ENCODE results near the gene MAP3K2. TPM values are rescaled to one million over a fixed set of nuclear protein-coding genes. Genes with fewer than 3 reads are reported as not detected.
A peak's percentile ranks its signal among the peaks of the same experiment; 100 is the strongest.

MAP3K2 gene
- total RNA-seq, 2 experiments from 2014 or later: 103 to 105 TPM

- intact Hi-C loops (cut with DNase I, micrococcal nuclease): loop anchor here (2.0 to 10.0 kb wide), 3 partner anchors 25 to 329 kb away; no protein-coding TSS in a partner anchor
- H3K4me1 ChIP-seq (ENCODE audit: insufficient read depth, low read length): peaks cover 28% of the 10 kb centered on the region
- DNase-seq: no peak
- H3K27me3 ChIP-seq (ENCODE audit: control insufficient read depth in 1 of 2, insufficient read depth in 2 of 2, low read length in 2 of 2): no peaks in the 10 kb centered on the region
- H3K9me3 ChIP-seq (ENCODE audit: control insufficient read depth in 1 of 2, insufficient read depth in 1 of 2, low read length in 2 of 2): no peaks in the 10 kb centered on the region
- TF ChIP-seq CTCF (IDR thresholded peaks at IDR 0.05): no peak
- peaks cover 3% of the 10 kb centered on the region for H3K9me3 Mint-ChIP-seq
- ChIA-PET CTCF (interaction anchor here (0.9 kb wide), 1 partner anchor 28 kb away, joined by 3 read pairs; no protein-coding TSS in a partner anchor), POLR2A (interaction anchor here (3.3 kb wide), 1 partner anchor 25 kb away, joined by 20 read pairs; the partner anchor contains the start of gene MAP3K2)
- H3K36me3 ChIP-seq (ENCODE audit: insufficient read depth, low read length): no peaks in the 10 kb centered on the region
- no peaks in the 10 kb centered on the region for H3K36me3 Mint-ChIP-seq (ENCODE audit: low read depth)
- no peaks in the 10 kb centered on the region for H3K27me3 Mint-ChIP-seq
- peak overlapping the region; percentile 43 for H3K4me3 Mint-ChIP-seq
- no peak overlapping the region for H3K27ac Mint-ChIP-seq
- no peak overlapping the region for H3K27ac ChIP-seq (ENCODE audit: low read depth in 1 of 2, low read length in 2 of 2)
- no peak overlapping the region for H3K4me3 ChIP-seq (ENCODE audit: low read length)
- ATAC-seq (ENCODE audit: poor library complexity): no peak
- H3K4me1 Mint-ChIP-seq (ENCODE audit: low read depth): peaks cover 28% of the 10 kb centered on the region
Observed at GRCh38 chr2:127413782-127414637, 26.2 kb upstream of the MAP3K2 start.

GRCh38 chr2:127413200-127413599 is 25.4 kb upstream of the MAP3K2 start:
- no peak overlapping the region for H3K27ac ChIP-seq (ENCODE audit: low read depth in 1 of 2, low read length in 2 of 2)
- DNase-seq (no peak), ATAC-seq (ENCODE audit: poor library complexity) (no peak)
- no peaks in the 10 kb centered on the region for H3K27me3 ChIP-seq (ENCODE audit: control insufficient read depth in 1 of 2, insufficient read depth in 2 of 2, low read length in 2 of 2)
- no peak for TF ChIP-seq CTCF (IDR thresholded peaks at IDR 0.05)
- H3K27ac Mint-ChIP-seq: no peak overlapping the region
- intact Hi-C loops (cut with DNase I, micrococcal nuclease): loop anchor here (10.0 kb wide), 2 partner anchors 88 to 328 kb away; no protein-coding TSS in a partner anchor
- no peaks in the 10 kb centered on the region for H3K36me3 ChIP-seq (ENCODE audit: insufficient read depth, low read length)
- no peaks in the 10 kb centered on the region for H3K27me3 Mint-ChIP-seq
- H3K4me1 ChIP-seq (ENCODE audit: insufficient read depth, low read length): peaks cover 36% of the 10 kb centered on the region
- POLR2A ChIA-PET: no interaction called here
- peak overlapping the region; percentile 7 for H3K4me3 Mint-ChIP-seq
- CTCF ChIA-PET: interaction anchor here (0.9 to 1.2 kb wide), 2 partner anchors 28 to 98 kb away, joined by 3 read pairs; no protein-coding TSS in a partner anchor
- H3K4me1 Mint-ChIP-seq (ENCODE audit: low read depth): peaks cover 28% of the 10 kb centered on the region
- H3K36me3 Mint-ChIP-seq (ENCODE audit: low read depth): no peaks in the 10 kb centered on the region
- no peak overlapping the region for H3K4me3 ChIP-seq (ENCODE audit: low read length)
- peaks cover 3% of the 10 kb centered on the region for H3K9me3 Mint-ChIP-seq
- H3K9me3 ChIP-seq (ENCODE audit: control insufficient read depth in 1 of 2, insufficient read depth in 1 of 2, low read length in 2 of 2): no peaks in the 10 kb centered on the region

GRCh38 chr2:127411653-127412369 is 24.0 kb upstream of the MAP3K2 start:
- H3K27me3 ChIP-seq (ENCODE audit: control insufficient read depth in 1 of 2, insufficient read depth in 2 of 2, low read length in 2 of 2): no peaks in the 10 kb centered on the region
- Mint-ChIP-seq H3K4me3 (peak overlapping the region; percentile 63), H3K27ac (peak overlapping the region; percentile 21), H3K9me3 (peaks cover 3% of the 10 kb centered on the region), H3K36me3 (ENCODE audit: low read depth) (no peaks in the 10 kb centered on the region), H3K4me1 (ENCODE audit: low read depth) (peaks cover 26% of the 10 kb centered on the region), H3K27me3 (no peaks in the 10 kb centered on the region)
- no peak overlapping the region for H3K4me3 ChIP-seq (ENCODE audit: low read length)
- intact Hi-C loops (cut with DNase I, micrococcal nuclease): loop anchor here (10.0 kb wide), 2 partner anchors 87 to 327 kb away; no protein-coding TSS in a partner anchor
- ChIA-PET CTCF (interaction anchor here (1.2 kb wide), 1 partner anchor 100 kb away, joined by 3 read pairs; no protein-coding TSS in a partner anchor), POLR2A (no interaction called here)
- no peak for TF ChIP-seq CTCF (IDR thresholded peaks at IDR 0.05)
- ATAC-seq (ENCODE audit: poor library complexity): no peak
- H3K36me3 ChIP-seq (ENCODE audit: insufficient read depth, low read length): no peaks in the 10 kb centered on the region
- peaks cover 40% of the 10 kb centered on the region for H3K4me1 ChIP-seq (ENCODE audit: insufficient read depth, low read length)
- H3K27ac ChIP-seq (ENCODE audit: low read depth in 1 of 2, low read length in 2 of 2): no peak overlapping the region
- peak in 2 of 14 experiments; percentile 60 to 67 for DNase-seq
- no peaks in the 10 kb centered on the region for H3K9me3 ChIP-seq (ENCODE audit: control insufficient read depth in 1 of 2, insufficient read depth in 1 of 2, low read length in 2 of 2)
